Measurements from ENCODE around the gene CAPN9. TPM values are rescaled to one million over a fixed set of nuclear protein-coding genes. Genes with fewer than 3 reads are reported as not detected.

CAPN9 gene
- polyA plus RNA-seq, 1 donor (not counting 4 experiments of a cell fraction or from before 2014, with no cell fraction given) = not detected

- H3K27me3 ChIP-seq (ENCODE audit: control insufficient read depth, extremely low read depth, insufficient read depth, low read length) = peaks cover 4% of the 10 kb centered on the region
- no peak overlapping the region for H3K4me2 ChIP-seq (ENCODE audit: control insufficient read depth, extremely low read depth, insufficient read depth, low read depth, low read length)
- dilution Hi-C loops (cut with MboI; ENCODE audit: extremely low pct_ligation_motif_present, low sequenced_read_pairs) = no loop called here
- FAIRE-seq = no peak
- no peaks in the 10 kb centered on the region for H3K9me3 ChIP-seq (ENCODE audit: control insufficient read depth, low read depth, low read length)
- H2AFZ ChIP-seq (ENCODE audit: control insufficient read depth, low read length) = no peak overlapping the region
- DNase-seq (ENCODE audit: low read depth, low spot score) = no peak
- H3K9me1 ChIP-seq (ENCODE audit: control insufficient read depth, extremely low read depth, insufficient read depth, low read length) = no peaks in the 10 kb centered on the region
- TF ChIP-seq CTCF (optimal IDR thresholded peaks at IDR 0.05 in 1 of 3, IDR thresholded peaks at IDR 0.05 in 1 of 3, conservative IDR thresholded peaks at IDR 0.05 in 1 of 3; ENCODE audit: extremely low read depth in 1 of 3, insufficient read depth in 2 of 3, low read length in 3 of 3) (no peak), EZH2 (IDR thresholded peaks at IDR 0.05; ENCODE audit: low read length) (no peak)
- no peak overlapping the region for H3K4me3 ChIP-seq (ENCODE audit: control insufficient read depth in 2 of 3, extremely low read depth in 1 of 3, insufficient read depth in 2 of 3, low read depth in 1 of 3, low read length in 3 of 3)
- H3K79me2 ChIP-seq (ENCODE audit: control insufficient read depth, insufficient read depth, low read length) = no peaks in the 10 kb centered on the region
- H4K20me1 ChIP-seq (ENCODE audit: control insufficient read depth, extremely low read depth, insufficient read depth, low read length) = no peaks in the 10 kb centered on the region
- H3K9ac ChIP-seq (ENCODE audit: control insufficient read depth, extremely low read depth, insufficient read depth, low read length) = no peak overlapping the region
- H3K36me3 ChIP-seq (ENCODE audit: control insufficient read depth in 2 of 2, extremely low read depth in 1 of 2, insufficient read depth in 2 of 2, low read length in 2 of 2) = no peaks in the 10 kb centered on the region
- no peak overlapping the region for H3K27ac ChIP-seq (ENCODE audit: control insufficient read depth, insufficient read depth, low read length)
- no peaks in the 10 kb centered on the region for H3K4me1 ChIP-seq (ENCODE audit: control insufficient read depth, extremely low read depth, insufficient read depth, low read length)
Observed at GRCh38 chr1:230745071-230745470, 2.1 kb upstream of the CAPN9 start.

- Histone ChIP-seq H3K27me3 (ENCODE audit: control insufficient read depth, extremely low read depth, insufficient read depth, low read length) (peaks cover 4% of the 10 kb centered on the region), H2AFZ (ENCODE audit: control insufficient read depth, low read length) (no peak overlapping the region), H3K4me3 (ENCODE audit: control insufficient read depth in 2 of 3, extremely low read depth in 1 of 3, insufficient read depth in 2 of 3, low read depth in 1 of 3, low read length in 3 of 3) (no peak overlapping the region), H3K9me1 (ENCODE audit: control insufficient read depth, extremely low read depth, insufficient read depth, low read length) (no peaks in the 10 kb centered on the region), H3K9ac (ENCODE audit: control insufficient read depth, extremely low read depth, insufficient read depth, low read length) (no peak overlapping the region), H4K20me1 (ENCODE audit: control insufficient read depth, extremely low read depth, insufficient read depth, low read length) (no peaks in the 10 kb centered on the region), H3K36me3 (ENCODE audit: control insufficient read depth in 2 of 2, extremely low read depth in 1 of 2, insufficient read depth in 2 of 2, low read length in 2 of 2) (no peaks in the 10 kb centered on the region), H3K27ac (ENCODE audit: control insufficient read depth, insufficient read depth, low read length) (no peak overlapping the region), H3K4me2 (ENCODE audit: control insufficient read depth, extremely low read depth, insufficient read depth, low read depth, low read length) (no peak overlapping the region), H3K4me1 (ENCODE audit: control insufficient read depth, extremely low read depth, insufficient read depth, low read length) (no peaks in the 10 kb centered on the region), H3K79me2 (ENCODE audit: control insufficient read depth, insufficient read depth, low read length) (no peaks in the 10 kb centered on the region), H3K9me3 (ENCODE audit: control insufficient read depth, low read depth, low read length) (no peaks in the 10 kb centered on the region)
- no peak for TF ChIP-seq CTCF (optimal IDR thresholded peaks at IDR 0.05 in 1 of 3, IDR thresholded peaks at IDR 0.05 in 1 of 3, conservative IDR thresholded peaks at IDR 0.05 in 1 of 3; ENCODE audit: extremely low read depth in 1 of 3, insufficient read depth in 2 of 3, low read length in 3 of 3)
- no peak for TF ChIP-seq EZH2 (IDR thresholded peaks at IDR 0.05; ENCODE audit: low read length)
- dilution Hi-C loops (cut with MboI; ENCODE audit: extremely low pct_ligation_motif_present, low sequenced_read_pairs) = no loop called here
- DNase-seq (ENCODE audit: low read depth, low spot score) (no peak), FAIRE-seq (no peak)
Observed at GRCh38 chr1:230746617-230747016, 571 bp upstream of the CAPN9 start.
